NCI-H82 treated with DMSO at 0.1 percent for 48 hours (cell line): Measurements from ENCODE around the gene B3GNT7.
"Not testable (repeated sequence)": the region's sequence is repeated elsewhere in the genome, so short reads cannot be mapped to it uniquely, and the experiment has no call there.

Source experiments
- DNase-seq: peaks from one replicate; lab custom pipeline; 2025; ENCODE audit not compliant: unreplicated experiment; lab: John Stamatoyannopoulos, UW

Gene B3GNT7

DNA sequence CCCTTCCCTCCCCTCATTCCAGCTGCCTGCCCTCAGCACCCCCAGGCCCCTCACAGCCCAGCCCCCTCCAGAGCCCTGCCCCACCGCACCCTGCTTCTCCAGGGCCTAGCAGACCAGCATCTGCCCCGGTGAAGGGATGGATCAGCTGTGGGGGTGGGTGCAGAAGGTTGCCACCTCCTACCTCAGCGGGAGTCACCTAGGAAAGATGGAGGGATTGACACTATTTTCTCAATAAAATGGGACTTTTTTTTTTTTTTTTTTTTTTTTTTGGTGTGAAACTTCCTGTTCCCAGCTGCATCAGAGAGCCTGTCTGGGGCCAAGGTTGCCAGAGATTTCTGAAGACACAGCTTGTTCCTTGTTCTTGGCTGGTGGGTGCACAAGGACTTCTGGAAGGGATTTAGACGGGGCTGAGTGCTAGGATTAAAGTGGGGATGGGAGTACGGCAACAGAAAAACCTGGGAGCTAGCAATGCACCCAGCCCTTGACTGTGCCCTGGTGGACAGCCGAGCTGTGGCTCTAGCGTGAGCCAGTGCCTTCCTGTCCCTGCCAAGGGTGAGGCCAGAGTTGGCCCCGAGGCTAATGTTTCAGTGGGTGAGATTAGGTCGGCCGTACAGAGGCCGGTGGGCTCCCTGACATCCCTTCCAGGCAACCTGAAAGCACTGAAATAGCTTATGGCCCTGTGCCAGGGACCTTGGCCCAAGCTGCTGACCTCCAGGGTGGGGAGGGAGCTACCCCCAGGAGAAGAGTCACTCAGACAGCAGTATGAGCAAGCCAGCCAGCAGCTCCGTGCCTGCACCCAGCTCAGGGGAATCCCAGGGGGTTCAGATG, 4.6 kb downstream of the B3GNT7 start:
- peak; percentile 41 for DNase-seq

DNA sequence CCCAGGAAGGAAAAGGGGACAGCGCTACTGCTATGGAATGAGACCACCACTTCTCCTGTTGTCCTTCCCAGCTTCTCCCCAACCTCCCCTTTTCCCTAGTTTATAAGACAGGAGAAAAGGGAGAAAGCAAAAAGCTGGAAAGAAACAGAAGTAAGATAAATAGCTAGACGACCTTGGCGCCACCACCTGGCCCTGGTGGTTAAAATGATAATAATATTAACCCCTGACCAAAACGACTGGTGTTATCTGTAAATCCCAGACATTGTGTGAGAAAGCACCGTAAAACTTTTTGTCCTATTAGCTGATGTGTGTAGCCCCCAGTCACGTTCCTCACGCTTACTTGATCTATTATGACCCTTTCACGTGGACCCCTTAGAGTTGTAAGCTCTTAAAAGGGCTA, 5.2 kb downstream of the B3GNT7 start:
- not testable (repeated sequence) for DNase-seq

DNA sequence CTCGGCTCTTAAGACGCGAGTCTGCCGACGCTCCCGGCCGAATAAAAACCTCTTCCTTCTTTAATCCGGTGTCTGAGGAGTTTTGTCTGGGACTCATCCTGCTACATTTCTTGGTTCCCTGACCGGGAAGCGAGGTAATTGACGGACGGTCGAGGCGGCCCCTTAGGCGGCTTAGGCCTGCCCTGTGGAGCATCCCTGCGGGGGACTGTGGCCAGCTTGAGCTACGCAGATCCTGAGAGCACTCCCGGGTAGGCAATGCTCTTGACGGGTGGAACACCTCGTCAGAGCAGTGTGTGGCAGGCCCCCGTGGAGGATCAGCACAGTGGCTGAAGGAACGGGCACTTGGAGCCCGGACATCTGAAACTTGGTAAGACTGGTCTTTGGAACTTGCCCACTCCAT, 5.6 kb downstream of the B3GNT7 start:
- not testable (repeated sequence) for DNase-seq

DNA sequence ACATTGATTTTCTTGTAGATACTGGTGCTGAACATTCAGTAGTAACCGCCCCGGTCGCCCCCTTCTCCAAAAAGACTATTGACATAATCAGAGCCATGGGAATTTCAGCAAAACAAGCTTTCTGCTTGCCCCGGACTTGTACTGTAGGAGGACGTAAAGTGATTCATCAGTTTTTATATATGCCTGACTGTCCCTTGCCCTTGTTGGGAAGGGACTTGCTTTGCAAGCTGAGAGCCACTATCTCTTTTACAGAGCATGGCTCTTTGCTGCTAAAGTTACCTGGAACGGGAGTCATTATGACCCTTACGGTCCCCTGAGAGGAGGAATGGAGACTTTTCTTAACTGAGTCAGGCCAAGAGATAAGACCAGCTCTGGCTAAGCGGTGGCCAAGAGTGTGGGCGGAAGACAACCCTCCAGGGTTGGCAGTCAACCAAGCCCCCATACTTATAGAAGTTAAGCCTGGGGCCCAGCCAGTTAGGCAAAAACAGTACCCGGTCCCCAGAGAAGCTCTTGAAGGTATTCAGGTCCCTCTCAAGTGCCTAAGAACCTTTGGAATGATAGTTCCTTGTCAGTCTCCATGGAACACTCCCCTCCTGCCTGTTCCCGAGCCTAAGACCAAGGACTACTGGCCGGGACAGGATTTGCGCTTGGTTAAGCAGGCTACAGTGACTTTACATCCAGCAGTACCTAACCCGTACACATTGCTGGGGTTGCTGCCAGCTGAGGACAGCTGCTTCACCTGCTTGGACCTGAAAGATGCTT, 8.1 kb downstream of the B3GNT7 start:
- not testable (repeated sequence) for DNase-seq

DNA sequence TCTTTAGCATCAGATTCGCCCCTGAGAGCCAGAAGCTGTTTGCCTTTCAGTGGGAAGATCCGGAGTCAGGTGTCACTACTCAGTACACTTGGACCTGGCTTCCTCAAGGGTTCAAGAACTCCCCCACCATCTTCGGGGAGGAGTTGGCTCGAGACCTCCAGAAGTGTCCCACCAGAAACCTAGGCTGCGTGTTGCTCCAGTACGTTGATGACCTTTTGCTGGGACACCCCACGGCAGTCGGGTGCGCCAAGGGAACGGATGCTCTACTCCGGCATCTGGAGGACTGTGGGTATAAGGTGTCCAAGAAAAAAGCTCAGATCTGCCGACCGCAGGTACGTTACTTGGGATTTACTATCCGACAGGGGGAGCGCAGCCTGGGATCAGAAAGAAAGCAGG, 8.7 kb downstream of the B3GNT7 start:
- not testable (repeated sequence) for DNase-seq

DNA sequence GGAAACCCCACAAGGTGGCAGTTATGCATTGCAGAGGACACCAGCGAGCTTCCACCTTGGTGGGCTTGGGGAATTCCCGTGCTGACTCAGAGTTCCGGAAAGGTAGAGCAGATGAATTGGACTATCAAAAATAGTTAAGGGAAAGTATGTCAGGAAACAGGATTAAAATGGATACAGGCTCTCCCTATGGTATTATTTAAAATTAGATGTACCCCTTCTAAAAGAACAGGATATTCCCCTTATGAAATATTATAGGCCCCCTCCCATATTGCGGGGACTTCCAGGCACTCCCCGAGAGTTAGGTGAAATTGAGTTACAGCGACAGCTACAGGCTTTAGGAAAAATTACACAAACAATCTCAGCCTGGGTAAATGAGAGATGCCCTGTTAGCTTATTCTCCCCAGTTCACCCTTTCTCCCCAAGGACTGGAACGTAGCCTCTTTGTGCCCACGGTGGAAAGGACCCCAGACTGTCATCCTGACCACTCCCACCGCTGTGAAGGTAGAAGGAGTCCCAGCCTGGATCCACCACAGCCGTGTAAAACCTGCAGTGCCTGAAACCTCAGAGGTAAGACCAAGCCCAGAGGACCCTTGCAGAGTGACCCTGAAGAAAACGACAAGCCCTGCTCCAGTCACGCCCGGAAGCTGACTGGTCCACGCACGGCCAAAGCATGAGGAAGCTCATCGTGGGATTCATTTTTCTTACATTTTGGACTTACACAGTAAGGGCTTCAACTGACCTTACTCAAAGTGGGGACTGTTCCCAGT, 10.3 kb downstream of the B3GNT7 start:
- not testable (repeated sequence) for DNase-seq

DNA sequence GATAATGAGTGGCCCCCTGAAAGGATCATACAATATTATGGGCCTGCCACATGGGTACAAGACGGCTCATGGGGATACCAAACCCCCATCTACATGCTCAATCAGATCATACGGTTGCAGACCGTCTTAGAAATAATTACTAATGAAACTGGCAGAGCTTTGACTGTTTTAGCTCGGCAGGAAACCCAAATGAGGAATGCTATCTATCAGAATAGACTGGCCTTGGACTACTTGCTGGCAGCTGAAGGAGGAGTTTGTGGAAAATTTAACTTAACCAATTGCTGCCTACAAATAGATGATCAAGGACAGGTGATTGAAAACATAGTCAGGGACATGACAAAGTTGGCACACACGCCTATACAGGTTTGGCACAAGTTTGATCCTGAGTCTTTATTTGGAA, 12.2 kb downstream of the B3GNT7 start:
- DNase-seq = not testable (repeated sequence)

DNA sequence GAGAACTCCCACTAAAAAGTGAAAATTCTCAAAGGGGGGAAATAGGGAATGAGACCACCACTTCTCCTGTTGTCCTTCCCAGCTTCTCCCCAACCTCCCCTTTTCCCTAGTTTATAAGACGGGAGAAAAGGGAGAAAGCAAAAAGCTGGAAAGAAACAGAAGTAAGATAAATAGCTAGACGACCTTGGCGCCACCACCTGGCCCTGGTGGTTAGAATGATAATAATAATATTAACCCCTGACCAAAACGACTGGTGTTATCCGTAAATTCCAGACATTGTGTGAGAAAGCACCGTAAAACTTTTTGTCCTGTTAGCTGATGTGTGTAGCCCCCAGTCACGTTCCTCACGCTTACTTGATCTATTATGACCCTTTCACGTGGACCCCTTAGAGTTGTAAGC, 12.8 kb downstream of the B3GNT7 start:
- not testable (repeated sequence) for DNase-seq

DNA sequence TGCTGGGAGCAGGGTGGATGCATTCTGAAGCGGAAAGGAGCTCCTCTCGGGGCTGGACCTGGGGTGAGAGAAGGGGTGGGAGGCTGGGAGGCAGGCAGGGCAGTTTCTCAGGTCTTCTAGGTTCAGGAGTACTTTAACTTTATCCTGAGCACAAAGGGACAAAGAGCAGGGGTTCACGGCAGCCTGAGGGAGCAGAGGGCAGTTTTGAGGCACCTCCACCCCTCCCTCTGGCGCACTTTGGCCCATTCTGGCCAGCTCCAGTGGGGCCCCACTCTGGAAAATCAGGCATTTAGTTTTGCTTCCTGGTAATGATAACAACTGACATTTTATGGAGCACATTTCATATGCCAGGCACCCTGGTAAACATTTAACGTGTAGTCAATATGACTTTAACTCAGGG, 14.3 kb downstream of the B3GNT7 start:
- DNase-seq = no peak

DNA sequence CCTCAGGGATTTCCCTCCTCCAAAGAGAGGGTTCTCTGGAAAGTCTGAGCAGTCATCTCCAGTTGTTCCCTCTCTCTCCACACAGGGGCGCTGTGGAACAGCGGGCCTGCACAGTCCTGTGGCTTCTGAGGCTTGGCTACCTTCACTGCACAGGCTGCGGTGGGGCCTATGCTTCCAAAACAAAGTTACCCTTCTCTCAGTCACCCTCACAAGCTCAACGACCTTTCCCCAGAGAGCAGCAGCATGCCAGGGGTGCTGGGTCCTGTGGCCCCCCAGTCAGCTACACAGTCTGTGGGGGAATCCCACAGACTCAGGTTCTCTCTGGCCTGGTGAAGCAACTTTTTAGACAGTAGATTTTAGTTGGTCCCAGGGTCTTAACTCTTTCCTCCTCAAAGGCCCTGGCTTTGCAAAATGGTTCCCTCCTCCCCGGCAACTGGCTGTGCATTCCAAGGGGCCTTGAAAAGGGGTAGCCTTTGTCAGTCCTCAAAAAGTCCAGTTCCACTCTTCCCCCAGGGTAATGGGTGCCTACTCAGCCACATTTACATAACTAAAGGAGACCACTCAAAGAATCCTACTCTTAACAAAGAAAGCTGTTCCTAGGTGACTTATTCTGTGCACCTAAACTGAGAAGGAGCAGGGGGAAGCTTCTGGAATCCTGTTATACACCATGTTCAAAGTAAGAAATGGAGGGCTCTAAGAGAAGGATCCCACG, 14.9 kb downstream of the B3GNT7 start:
- no peak for DNase-seq

DNA sequence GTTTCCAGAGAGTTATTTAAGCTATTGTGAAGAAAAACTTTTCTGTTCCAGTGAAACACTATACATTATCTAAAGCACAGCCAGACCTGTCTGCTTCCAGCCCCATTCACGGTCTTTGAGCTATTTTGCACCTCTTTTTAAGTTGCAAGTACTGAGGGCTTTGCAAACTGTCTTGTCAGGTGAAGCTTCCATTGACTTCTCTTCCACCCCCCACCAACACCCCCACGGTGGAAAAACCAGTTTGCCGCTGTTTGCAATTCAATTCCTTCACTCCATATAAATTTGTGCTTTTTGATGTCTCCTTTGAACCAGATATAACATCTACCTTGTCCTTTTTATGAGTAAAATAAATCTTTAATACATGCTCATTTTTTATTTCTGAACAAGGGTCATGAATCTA, 15.7 kb downstream of the B3GNT7 start:
- DNase-seq = no peak

DNA sequence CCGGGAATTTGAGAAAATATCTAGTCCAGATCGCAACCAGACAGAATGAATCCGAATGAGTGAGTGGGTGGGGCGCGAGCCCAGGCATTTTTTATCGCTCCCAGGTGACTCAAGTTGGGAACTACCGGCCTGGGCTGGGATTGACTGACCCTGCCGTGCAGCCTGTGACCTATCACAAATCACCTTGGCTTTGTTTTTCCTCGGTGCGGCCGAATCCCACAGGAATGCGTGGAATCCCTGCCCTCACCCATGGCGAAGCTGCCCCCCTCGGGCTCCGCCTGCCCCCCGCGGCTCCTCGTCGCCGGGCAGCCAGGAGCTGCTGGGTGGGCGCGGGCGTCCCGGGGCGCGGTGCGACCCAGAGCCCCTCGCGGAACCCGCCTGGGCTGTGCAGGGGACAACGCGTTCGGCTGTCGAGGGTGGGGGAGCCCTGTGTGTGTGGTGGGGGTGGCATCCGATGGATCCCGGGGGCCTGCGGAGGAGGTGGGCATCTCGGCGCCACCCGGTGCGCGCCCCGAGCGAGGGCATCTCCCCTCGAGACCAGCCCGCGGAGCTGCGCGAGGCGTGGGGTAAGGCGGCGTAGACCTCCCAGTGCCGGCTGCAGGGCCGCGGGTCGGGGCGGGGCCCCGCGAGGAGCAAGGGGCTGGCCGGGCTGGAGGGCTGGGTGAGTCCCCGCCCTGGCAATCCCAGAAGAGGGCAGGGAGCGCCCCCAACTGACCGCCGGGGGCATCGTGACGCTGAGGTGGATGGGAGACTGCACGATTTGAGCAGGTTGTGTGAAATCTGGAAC, 16.5 kb downstream of the B3GNT7 start:
- DNase-seq = peak; percentile 42

DNA sequence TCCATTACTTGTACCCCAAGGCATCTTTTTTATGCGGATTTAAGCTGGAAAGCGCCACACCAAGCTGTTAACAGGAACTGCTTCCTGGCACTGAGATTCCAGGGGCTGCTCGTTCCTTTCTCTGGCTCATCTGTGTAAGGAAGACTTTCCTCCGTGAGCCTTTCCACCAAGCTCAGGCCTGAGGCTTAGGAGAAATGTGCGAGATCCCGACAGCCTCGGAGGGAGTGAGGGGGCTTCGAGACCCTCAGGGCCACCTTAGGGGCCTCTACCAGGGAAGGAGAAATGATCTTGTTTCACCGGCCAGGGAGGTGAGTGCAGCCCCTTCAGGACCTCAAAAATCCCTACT, 17.1 kb downstream of the B3GNT7 start:
- DNase-seq = no peak

DNA sequence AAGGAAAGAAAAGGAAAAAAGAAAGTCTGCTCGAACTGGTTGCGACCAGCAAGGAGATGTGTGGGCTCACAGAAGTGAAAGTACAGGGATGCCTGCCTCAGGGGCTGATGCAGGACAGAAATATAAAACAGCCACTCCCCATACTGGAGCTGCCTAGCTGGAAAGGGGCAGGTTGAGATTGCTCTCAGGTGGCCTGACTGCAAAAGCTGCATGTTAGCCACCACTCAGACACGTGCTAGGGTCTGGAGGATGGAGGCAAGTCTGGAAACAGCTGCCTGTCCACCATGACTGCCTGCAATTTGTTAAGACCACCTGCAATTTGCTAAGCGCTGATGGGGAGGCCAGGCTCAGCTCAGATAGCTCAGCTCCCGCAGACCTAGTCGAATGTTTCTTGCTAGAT, 17.9 kb downstream of the B3GNT7 start:
- no peak for DNase-seq

DNA sequence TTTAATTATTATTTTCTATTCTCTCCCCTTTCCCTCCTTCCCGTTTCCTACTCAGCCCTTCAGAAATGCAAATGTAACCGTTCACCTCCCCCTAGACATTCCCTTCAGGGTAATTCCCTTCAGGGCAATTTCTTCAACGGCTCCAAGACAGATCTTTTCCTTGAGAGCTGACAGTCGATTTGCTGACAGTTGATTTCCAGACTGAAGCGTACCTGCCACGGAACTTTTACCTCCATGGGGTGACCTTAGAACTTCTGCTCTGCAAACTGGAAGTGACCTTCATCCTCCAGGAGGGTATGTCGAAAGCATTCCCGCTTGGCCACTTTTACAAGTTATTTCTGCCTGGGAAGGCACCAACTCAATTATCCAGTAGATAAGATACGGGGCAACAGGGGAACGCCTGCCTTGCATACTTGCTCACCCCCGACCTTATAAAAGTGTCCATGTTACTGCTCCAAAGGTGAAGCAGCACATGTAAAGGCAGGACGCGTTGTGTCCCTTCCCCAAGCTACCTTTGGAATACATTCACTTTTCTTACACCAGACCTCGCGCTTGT, 18.5 kb downstream of the B3GNT7 start:
- DNase-seq = no peak

DNA sequence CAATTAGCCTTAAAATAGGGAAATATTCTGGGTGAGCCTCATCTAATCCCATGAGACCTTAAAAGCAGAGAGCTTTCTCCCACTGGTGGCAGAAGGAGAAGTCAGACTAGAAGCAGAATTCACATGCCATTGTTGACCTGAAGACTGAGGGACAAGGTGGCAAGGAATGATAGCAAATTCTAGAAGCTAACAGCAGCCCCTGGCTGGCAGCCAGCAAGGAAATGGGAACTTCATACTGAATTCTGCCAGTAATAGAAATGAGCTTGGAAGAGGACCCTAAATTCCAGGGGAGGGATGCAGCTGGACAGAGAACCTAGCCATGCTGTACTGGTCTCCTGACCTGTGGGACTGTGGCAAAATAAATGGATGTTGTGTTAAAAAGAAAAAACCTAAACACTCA, 19.5 kb downstream of the B3GNT7 start:
- no peak for DNase-seq

DNA sequence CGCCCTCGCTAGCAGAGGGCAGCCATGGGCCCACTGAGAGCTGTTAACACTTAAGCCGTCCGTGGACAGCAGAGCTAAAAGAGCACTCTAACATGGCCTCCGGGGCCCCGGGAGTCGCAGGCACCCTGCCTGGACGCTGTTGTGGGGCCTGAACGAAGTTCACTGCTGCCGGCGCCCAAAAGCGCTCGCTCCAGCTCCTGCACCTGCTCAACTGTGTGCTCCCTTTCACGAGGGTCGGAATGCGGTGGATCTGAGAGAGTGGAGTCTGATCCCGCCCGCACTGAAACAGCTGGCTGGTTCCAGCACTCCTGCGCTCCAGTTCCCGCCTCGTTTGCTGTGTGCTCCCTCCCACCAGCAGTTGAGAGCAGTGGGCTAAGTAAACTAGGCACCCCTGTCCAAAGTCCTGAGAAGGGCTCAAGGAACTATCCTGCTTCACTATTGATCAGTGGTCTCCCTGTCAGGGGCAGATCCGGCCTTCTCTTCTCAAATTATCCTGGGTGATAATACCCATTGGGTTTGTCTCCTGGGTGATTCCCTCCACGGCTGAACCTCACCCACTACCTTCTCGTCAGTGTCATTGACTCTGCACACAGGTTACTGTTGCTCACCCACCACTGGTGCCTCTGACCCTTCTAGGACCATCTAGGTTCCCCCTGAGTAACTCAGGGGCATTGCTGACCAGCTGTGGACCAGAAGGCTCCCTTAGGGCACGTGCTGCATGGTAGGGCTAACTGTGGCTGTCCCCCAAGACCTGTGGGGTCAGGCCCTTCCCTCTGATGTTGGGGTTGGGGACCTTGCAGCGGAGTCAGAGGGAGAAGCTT, 23.5 kb downstream of the B3GNT7 start:
- no peak for DNase-seq

DNA sequence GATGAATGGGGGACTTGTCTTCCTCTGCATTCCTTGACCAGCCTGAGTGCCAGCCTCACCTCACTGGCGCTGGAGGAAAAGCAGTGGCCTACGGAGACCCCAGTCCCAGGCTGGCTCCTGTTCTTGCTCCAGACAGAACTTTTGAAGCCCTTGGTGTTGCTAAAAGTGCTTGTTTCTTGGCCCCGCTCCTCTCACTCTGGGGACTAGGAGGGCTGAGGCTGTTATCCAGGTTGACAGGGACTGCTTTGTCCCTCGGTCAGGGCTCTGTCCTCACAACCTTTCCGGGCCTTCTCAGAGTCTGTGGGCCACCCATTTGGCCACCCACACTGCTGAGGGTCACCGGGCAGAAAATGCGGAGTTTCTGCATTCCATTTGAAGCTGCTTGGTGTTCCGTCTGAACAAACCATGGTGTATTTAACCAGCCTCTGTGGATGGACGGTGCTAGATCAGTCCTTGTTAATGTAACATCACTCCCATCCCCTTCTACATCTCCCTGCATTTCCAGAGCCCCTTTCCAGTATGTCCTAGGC, 25.6 kb downstream of the B3GNT7 start:
- no peak for DNase-seq

DNA sequence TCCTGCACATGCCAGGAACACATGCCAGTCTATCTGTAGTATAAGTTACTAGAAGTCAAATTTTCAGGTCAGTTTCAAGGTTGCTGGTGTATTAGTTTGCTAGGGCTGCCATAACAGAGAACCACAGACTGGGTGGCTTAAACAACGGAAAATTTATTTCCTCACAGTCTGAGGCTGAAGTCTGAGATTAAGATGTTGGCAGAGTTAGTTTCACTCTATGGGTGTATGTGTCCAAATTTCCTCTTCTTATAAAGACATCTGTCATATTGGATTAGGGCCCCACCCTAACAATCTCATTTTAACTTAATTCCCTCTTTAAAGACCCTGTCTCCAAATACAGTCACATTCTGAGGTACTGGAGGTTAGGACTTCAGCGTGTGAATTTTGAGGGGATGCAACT, 26.5 kb downstream of the B3GNT7 start:
- DNase-seq = peak; percentile 64
